SK-N-DZ (cell line): ENCODE measurements around the gene GNG8. TPM values are rescaled to one million over a fixed set of nuclear protein-coding genes. Genes with fewer than 3 reads are reported as not detected.

Experiments used
- DNase-seq: peaks from one replicate; pipeline ENCODE4 v3.0.0-alpha.2; 2015; ENCODE audit warnings: low spot score
- polyA plus RNA-seq, 2 experiments: library from polyadenylated mRNA; depleted of rRNA; stranded (reverse); fragments of >200 nt; gene quantifications; 2 replicates each; pipeline ENCODE4 v1.2.3, GENCODE V29; 2014

Gene GNG8
- polyA plus RNA-seq (2014; cell fraction: cytosol; rRNA removed), result not detected in 2 replicates
- polyA plus RNA-seq (2014; cell fraction: nucleus; rRNA removed), result not detected in 2 replicates

DNA sequence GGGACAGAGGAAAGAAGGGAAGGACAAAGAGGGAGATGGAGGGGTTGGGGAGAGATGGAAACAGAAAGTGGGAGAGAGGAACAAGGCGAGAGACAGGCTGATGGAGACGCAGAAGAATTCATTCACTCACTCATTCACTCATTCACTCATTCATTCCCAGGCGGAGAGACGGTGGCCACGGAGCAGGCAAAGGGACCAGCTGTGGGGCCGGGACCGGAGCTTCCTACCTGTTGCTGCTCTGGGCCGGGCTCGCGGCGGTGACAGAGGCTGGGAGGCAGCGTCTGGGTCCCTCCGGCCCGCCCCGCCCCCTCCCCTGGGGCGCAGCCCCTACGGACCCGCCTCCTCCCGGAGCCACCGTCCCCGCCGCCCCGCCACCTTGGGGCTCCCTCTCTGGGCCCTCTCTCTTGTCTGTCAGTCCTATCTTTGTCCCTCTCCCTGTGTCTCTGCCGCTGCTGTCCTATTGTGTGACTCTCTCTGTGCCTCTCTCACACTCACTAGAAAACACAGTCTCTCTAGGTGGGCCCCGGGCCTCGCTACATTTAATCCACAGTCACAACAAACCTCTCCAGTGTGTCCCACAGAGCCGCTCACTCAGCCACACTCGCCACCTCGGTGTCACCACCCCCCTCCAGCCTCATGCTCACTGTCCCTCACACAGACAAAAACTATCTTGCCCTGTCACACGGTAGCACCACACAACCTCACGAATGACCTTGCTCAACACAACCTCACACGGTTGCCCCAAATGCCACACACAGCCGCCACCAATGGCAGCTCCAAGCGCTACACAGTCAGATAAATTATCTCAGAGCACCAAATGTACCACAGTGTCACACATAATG is at the start of gene GNG8:
GNG8 (minus strand) TSS at position 283 of the 842 bp plus-strand sequence. CDS start 1,520 bp downstream, outside the sequence.
- no peak for DNase-seq

DNA sequence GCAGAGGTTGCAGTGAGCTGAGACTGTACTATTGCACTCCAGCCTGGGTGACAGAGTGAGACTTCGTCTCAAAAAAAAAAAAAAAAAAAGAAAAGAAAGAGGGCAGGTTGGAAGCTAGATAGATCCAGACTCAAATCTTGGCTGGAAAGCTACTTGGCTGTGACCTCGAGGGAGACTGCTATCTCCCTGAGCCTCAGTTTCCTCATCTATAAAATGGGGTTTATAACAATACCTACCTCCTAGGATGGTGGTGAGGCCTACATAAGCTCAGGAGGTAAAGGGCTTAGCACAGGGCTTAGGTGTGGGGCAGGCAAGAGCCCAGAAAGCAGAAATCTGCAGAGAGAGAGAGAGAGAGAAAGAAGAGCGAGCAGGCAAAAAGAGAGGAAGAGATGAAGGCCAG is 49.2 kb upstream of the GNG8 start:
- DNase-seq, result no peak

DNA sequence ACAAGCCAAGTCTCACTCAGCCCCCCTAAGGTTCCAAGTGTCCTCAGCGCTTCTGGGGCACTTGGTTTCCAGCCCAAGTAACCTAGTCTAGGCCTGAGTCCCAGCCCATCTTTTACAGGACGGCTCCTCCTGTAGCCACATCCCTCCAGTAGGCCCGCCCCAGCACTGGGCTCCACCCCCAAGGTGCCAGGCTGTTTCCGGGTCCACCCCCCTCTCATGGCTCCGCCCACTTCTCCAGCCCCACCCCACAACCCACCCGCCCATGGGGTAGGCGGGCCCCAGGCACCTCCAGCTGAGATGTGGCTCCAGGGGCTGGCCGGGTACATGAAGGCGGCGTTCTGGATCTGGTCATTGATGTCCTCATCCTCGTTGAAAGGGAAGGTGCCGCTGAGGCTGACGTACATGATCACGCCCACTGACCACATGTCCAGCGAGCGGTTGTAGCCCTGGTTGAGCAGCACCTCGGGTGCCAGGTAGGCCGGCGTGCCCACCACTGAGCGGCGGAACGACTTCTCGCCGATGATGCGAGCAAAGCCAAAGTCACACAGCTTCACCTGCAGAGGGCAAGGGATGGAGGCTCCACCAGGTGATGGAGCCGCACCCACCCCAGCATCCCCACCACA is 42.2 kb upstream of the GNG8 start:
- no peak for DNase-seq

DNA sequence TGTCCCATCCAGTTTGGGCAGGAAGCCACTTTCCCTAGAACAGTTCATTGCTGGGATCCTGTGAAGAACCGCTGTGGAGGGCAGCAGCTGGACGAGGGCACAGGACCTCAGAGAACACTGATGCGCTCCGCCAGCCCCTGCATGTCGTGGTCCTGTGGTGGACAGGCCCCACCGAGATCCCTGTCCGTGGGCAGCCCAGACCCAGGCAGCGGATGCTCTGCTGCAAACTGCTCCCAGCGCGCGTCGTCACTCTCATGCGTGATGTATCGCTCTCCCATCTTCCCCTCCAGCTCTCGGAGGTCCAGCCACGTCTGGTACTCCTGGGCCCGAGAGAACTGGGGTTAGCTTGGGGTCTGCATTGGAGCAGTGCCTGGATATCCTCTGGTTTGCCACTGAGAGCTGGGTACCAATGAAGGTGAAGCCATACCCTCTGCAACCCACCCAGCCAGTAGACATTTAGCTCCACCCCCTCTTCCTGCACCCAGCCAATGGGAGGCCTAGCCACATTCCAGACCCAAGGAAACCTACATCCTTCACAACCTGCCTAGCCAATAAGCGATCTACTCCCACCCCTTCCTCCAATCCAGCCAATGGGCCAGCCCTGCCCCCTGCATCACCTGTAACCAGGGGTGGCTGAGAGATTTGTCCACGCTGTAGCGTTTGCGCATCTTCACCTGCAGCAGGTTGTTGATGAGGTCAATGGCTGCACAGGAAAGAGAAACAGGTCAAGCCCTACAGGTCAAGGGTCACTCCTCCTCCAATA is 38.6 kb upstream of the GNG8 start:
- peak; percentile 35 for DNase-seq

DNA sequence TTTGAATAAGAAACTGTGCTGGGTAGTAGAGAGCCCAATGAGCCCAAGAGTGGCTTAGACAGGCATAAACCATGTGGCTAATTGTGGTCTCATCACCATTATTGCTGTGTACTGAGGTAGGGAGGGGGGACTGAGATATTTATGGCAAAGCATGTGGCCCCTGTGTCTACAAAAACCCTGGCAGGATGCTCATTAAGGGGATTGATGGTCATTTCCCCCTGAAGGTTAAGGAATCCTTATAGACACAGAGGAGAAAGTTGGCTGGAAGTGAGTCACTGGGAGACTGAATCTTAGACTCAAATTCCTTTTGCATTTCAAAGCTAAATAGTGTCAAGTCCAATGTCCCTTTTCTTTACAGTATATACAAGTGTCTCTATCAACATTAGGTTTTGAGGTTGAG is 34.8 kb upstream of the GNG8 start:
- no peak for DNase-seq

DNA sequence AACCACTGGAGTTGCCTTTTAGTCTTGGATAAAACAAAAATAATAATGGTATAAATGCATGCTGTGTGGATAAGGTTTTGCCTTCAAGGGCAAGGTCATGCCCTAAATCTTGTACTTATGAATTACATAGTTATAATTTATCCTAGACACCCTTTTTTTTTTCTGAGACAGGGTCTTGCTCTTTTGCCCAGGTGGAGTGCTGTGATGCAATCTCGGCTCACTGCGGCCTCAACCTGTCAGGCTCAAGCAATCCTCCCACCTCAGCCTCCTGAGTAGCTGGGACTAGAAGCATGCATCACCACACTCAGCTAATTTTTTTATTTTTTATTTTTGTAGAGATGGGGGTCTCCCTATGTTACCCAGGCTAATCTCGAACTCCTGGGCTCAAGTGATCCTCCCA is 32.7 kb upstream of the GNG8 start:
- no peak for DNase-seq

DNA sequence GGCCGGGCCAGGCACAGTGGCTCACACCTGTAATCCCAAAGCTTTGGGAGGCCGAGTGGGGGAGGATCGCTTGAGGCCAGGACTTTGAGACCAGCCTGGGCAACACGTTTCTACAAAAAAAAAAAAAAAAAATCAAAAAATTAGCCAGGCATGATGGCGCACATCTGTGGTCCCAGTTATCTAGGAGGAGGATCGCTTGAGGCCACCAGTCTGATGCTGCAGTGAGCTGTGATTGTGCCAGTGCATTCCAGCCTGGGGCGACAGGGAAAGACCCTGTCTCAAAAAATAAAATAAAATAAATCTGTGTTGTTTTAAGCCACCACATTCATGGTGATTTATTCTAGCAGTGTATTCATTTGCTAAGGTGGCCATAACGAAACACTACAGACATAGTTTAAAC is 29.1 kb upstream of the GNG8 start:
- DNase-seq, result no peak

DNA sequence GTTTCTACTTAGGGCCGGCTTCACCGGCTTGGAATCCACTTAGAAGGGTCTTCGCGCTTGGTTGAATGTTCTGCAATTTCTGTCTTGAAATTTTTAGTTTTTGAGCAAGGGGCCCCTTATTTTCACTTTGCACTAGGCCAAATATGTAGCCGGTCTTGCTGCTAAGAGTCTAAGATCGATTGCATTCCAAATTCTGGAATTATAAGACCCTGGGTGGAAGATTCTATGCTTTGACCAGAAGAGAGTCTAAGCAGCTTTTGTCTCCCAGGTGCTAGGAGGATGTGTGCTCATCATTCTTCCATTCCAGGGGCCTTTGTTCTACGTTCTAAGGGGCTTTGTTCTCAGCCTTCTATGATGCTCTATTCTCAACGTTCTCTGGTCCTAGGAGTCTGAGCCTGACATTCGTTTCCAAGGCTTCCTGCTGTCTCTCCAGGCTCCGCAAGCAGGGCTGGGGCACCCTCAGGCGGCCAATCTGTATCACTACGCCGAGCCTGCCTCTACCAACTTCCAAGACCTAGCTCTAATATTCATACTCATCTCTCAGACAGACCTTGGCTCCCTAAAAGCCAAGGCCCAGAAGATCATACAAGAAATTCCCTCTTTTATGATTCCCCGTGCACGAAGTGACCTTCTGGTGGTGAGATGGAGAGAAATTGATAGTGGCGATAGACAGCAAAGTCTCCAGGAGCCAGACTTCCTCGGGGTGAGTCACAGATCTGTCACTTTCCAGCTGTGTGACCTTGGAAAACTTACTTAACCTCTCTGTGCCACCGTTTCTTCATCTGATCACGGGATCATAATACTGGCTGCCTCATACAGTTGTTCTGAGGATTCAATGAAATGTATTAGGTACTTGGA is 26.0 kb upstream of the GNG8 start:
- DNase-seq, result peak; percentile 77

DNA sequence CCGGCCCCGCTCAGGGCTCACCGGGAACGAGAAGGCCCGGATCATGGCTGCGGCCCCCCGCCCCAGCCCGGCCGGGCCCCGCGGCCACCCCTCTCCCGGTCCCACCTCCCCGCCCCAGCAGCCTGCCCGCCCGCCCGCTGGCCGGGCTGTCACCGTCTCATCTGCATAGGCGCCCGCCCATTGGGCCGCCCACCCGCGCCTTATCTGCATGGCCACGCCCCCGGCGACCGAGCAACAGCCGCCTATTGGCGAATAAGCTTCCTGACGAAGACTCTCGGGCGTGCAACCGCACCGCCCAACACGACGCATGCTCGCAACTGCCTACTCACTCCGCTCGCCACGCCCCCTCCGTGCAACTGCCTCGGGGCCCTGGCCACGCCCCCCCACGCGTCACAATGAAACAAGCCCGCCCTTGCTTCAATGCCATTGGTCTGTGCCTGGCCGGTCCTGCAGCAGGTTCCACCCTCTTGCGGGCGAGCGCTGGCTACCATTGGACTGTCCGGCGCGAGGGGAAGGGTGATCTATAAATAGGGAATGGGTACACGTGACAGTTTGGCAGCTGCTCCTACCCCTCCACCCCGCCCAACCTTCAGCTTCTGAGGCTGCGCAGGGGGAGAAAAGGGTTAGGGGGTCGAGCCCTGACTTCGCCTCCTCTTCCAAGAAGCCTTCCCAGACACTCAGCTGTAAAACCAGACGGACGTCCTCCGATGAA is 25.2 kb upstream of the GNG8 start, which contains the start of gene DACT3:
DACT3 (minus strand) TSS at position 163 of the 712 bp plus-strand sequence; CDS start at position 45, 118 bp downstream.
- DNase-seq, result peak; percentile 98

DNA sequence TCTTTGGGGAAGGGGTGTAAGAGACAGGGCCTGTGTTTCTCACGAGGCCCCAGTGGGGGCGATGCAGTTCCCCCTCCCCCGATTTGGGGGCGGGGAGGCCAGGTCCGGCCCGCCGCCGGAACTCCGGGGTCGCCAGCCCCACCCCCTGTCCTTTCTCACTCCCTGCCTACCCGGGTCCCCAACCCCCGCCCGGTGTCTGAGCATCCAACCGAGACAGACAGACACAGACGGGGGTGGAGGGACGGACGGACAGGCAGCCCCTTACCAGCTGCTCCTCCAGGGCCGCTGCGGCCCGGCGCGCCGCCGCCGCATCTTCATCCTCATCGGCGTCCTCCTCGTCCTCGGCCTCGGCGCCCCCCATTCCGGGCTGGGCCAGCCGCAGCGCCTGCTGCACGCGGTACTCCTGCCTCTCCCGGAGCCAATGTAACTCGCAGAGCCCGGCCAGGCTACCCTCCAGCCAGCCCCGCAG is 24.6 kb upstream of the GNG8 start:
- DNase-seq, result peak; percentile 10

DNA sequence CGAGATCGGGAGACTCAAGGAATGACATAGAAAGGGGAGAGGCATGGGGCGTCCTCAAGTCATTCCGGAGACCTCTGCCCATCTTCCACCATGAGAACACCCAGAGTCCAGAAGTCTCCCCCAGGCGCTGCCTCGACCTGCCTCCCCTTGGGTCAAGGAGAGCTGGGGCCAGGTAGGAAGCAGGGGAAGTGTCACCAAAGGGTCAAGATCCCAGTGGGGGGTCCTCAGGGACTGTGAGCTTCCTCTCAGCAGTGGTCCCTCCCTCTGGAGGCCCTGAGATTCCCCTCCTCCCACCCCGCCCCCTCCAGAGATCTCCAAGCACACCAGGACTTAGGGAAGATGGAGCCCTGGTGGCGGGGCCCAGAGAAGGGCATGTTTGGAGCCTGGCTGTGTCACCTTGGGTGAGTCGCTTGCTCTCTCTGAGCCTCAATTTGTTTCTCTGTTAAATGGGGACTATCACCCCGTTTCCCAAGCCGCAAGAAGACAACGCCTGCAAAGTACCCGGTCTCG is 24.1 kb upstream of the GNG8 start:
- DNase-seq, result peak; percentile 15

DNA sequence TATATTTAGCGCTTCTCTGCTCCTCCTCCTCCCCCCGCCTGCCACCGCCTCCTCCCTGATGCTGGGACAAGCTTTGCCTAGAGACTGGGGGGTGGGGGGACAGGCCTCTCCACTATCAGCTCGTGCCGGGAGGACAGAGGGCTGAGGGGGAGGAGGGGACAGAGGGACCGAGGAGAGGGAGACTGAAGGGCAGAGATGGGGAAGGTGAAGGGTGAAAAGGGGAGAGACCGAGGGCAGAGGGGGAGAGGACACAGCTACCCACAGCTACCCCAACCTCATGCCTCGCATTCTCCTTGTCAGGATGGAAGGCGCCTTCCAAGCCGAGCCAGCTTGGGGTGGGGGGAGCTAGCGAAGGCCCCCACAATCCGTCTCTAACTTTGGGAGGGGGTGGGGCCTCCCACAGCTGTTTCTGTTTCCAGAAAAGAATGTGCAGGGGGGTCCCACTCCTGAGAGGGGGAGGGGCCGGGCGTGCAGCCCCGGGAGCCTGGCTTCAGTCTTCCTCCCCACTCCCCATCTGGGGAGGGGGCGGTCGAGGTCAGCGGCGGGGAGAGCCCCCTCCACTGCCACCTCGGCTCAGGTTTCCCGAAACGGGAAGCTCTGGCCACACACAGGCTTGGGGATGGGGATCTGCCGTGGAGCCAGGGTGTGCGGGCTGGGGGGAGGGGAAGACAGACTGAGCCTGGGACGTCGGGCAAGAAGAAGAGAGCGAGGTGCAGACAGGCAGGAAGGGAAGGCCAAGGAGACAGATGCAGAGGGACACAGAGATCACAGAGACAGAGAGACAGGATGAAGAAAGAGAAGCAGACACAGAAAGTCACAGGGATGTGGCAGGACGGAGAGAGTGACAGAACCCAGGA is 23.4 kb upstream of the GNG8 start:
- peak; percentile 29 for DNase-seq

DNA sequence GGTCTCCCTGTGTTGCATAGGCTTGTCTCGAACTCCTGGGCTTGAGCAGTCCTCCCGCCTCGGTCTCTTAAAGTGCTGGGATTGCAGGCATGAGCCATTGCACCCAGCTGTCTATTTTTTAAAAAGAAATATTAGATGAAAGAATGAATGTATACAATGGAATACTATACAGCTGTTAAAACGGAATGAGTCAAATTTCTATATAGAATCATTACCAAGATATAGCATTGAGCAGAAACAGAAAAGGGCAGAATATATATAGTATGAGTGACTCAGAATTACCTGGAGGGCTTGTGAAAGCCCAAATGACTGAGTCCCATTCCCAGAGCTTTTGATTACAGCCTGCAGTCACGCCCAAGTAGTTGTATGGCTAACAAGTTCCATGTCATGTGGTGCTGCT is 20.5 kb upstream of the GNG8 start:
- DNase-seq, result no peak

DNA sequence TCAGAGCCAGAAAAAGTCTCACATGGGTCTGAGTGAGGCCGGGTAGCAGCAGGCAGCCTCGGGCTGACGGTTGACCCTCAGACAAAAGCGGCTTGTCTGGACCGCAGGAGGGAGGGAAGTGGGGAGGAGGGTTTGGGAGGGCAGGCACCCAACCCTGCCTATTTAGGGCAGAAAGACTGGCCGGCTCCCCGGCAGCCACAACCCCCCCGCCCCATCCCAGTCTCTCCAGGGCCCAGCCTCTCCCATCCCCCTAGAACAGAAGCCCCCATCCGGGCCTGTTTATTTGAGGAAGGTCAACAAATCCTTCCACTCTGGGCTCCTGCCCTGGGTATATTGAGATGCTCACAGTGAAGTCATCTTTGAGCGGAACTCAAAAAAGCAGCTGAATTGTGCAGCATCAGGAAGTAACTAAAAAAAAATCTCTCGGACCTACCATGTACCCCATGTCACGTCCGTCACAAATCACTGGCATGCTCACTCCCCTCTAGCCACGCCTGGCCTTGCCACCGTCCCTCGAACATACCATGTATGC is 18.7 kb upstream of the GNG8 start:
- DNase-seq, result no peak

DNA sequence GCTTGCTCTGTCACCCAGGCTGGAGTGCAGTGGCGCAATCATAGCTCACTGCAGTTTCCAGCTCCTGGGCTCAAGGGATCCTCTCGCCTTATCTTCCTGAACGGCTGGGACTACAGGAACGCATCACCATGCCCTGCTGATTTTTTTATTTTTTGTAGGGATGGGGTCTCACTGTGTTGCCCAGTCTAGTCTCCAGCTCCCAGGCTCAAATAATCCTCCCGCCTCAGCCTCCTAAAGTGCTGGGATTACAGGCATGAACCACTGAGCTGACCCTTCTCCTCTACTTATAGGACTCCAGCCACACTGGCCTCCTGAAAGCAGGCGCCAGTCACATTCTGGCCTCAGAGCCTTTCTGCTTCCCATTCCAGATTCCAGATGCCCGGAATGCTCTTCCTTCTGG is 14.4 kb upstream of the GNG8 start:
- DNase-seq, result no peak

DNA sequence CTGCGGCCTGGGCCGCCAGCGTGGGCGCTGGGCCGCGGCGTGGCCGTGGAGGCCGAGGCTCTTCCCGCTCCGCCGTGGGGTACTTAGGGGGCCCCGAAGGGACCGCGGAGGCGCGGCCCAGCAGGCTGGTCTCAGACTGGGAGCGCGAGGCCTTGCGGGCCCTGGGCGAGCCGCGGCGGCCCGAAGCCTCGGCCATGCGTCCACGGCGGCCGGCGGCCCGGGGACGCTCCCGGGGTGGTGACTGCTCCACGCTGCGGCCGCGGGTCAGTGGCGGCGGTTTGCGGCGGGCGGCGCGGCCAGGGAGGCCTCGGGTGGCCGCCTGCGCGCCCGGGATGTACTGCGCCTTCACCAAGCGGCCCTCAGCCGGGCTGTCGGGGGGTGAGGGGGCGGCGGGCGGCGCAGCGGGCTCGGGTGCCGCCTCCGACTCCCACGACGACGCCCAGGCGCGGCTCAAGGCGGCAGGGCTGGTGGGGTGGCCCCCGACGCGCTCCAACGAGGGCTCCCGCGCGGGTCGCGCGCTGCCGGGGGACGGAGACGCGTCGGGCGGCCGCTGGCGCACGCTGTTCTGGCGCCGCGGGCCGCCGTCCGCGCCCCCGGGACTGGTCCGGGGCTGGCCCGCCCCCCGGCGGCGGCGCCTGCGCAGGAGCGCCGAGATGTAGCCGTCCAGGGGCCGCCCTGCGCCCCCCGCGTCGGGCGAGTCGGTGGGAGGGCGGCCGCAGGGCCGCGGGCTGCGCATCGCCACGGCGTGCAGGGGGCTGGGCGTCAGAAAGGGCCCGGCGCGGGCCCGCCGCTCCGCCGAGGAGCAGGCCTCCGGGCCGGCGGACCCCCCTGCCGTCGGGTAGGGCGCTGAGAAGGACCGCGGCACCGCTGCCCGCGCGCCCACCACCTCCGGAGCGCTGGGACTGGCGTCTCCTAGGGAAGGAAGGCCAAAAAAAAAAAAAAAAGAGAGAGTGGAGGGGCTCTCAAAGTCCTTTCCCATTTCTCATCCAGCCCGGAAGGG is 13.3 kb upstream of the GNG8 start:
- no peak for DNase-seq
